ENCODE data around the gene PCDHGA8.
"Not testable (repeated sequence)": the region's sequence is repeated elsewhere in the genome, so short reads cannot be mapped to it uniquely, and the experiment has no call there.

The PCDHGA8 gene

DNA sequence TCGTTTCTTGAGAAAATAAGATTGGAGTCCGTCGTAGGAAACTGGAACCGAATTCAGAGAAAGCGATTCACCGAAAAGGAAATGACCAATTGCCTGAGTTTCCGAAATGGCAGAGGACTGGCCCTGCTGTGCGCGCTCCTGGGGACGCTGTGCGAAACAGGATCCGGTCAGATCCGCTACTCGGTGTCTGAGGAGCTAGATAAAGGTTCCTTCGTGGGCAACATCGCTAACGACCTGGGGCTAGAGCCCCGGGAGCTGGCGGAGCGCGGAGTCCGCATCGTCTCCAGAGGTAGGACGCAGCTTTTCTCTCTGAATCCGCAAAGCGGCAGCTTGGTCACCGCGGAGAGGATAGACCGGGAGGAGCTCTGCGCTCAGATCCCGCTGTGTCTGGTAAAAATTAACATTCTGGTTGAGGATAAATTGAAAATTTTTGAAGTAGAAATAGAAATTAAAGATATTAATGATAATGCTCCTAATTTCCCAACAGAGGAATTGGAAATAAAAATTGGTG is 48.4 kb upstream of the PCDHGA8 start:
- H3K4me1 ChIP-seq (ENCODE audit: control insufficient read depth, insufficient read depth, low read length): no peaks in the 10 kb centered on the region
- CTCF ChIA-PET: interaction anchor here (0.7 to 3.3 kb wide), 10 partner anchors 10 to 223 kb away, joined by 3 to 21 read pairs (median 6); partner anchors contain the start of genes PCDHGA1, PCDHGA11, PCDHGA4 and TAF7
- no peak overlapping the region for H3K27ac ChIP-seq (ENCODE audit: extremely low read depth, low read depth, low read length)
- no peak overlapping the region for H3K4me3 ChIP-seq (ENCODE audit: low read depth, low read length)
- TF ChIP-seq GFI1B (tag by site-specific recombination; IDR thresholded peaks at IDR 0.05): no peak
- TF ChIP-seq ZNF629 (tag by site-specific recombination; IDR thresholded peaks at IDR 0.05): no peak
- no peak for TF ChIP-seq SETDB1 (IDR thresholded peaks at IDR 0.05; ENCODE audit: insufficient read length, low read length)
- no peak for TF ChIP-seq MYNN (tag by site-specific recombination; IDR thresholded peaks at IDR 0.05; ENCODE audit: borderline replicate concordance)
- TF ChIP-seq, protein P1, sequence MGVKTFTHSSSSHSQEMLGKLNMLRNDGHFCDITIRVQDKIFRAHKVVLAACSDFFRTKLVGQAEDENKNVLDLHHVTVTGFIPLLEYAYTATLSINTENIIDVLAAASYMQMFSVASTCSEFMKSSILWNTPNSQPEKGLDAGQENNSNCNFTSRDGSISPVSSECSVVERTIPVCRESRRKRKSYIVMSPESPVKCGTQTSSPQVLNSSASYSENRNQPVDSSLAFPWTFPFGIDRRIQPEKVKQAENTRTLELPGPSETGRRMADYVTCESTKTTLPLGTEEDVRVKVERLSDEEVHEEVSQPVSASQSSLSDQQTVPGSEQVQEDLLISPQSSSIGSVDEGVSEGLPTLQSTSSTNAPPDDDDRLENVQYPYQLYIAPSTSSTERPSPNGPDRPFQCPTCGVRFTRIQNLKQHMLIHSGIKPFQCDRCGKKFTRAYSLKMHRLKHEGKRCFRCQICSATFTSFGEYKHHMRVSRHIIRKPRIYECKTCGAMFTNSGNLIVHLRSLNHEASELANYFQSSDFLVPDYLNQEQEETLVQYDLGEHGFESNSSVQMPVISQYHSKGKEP (tag by site-specific recombination; IDR thresholded peaks at IDR 0.05): no peak
- TF ChIP-seq ZNF621 (tag by site-specific recombination; IDR thresholded peaks at IDR 0.05): no peak
- TF ChIP-seq ZNF214 (tag by site-specific recombination; IDR thresholded peaks at IDR 0.05; ENCODE audit: borderline replicate concordance): no peak
- TF ChIP-seq, protein P2, sequence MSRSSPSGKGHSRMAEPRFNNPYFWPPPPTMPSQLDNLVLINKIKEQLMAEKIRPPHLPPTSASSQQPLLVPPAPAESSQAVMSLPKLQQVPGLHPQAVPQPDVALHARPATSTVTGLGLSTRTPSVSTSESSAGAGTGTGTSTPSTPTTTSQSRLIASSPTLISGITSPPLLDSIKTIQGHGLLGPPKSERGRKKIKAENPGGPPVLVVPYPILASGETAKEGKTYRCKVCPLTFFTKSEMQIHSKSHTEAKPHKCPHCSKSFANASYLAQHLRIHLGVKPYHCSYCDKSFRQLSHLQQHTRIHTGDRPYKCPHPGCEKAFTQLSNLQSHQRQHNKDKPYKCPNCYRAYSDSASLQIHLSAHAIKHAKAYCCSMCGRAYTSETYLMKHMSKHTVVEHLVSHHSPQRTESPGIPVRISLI (tag by site-specific recombination; IDR thresholded peaks at IDR 0.05): no peak
- TF ChIP-seq ZNF157 (tag by site-specific recombination; IDR thresholded peaks at IDR 0.05): no peak
- no peak for TF ChIP-seq KLF17 (tag by site-specific recombination; IDR thresholded peaks at IDR 0.05)
- no peak for TF ChIP-seq ZNF768 (tag by site-specific recombination; IDR thresholded peaks at IDR 0.05)
- TF ChIP-seq ZSCAN30 (tag by site-specific recombination; IDR thresholded peaks at IDR 0.05): no peak
- TF ChIP-seq ZNF221 (tag by site-specific recombination; IDR thresholded peaks at IDR 0.05; ENCODE audit: borderline replicate concordance): no peak
- TF ChIP-seq ZNF549 (tag by site-specific recombination; IDR thresholded peaks at IDR 0.05): no peak
- TF ChIP-seq ZNF10 (tag by site-specific recombination; IDR thresholded peaks at IDR 0.05): no peak
- no peak for TF ChIP-seq SP7 (tag by site-specific recombination; IDR thresholded peaks at IDR 0.05)
- TF ChIP-seq KLF7 (tag by site-specific recombination; IDR thresholded peaks at IDR 0.05; ENCODE audit: borderline replicate concordance): no peak
- no peaks in the 10 kb centered on the region for H3K36me3 ChIP-seq (ENCODE audit: control insufficient read depth in 2 of 2, insufficient read depth in 1 of 2, low read length in 2 of 2)
- H3K9me3 ChIP-seq (ENCODE audit: control insufficient read depth, insufficient read depth, low read depth, low read length): no peaks in the 10 kb centered on the region
- POLR2A ChIA-PET: interaction anchor here (1.0 kb wide), 1 partner anchor 24 kb away, joined by 6 read pairs; the partner anchor contains the start of gene TAF7

GRCh38 chr5:141345327-141345726 is 47.1 kb upstream of the PCDHGA8 start:
- ChIA-PET CTCF (interaction anchor here (0.6 to 3.3 kb wide), 3 partner anchors 11 to 222 kb away, joined by 5 to 21 read pairs (median 6); no protein-coding TSS in a partner anchor), POLR2A (no interaction called here)
- no peak for TF ChIP-seq ZNF16 (tag by site-specific recombination; IDR thresholded peaks at IDR 0.05; ENCODE audit: low read depth)
- TF ChIP-seq ZNF777 (tag by site-specific recombination; IDR thresholded peaks at IDR 0.05; ENCODE audit: borderline replicate concordance): no peak
- TF ChIP-seq RBAK (tag by site-specific recombination; IDR thresholded peaks at IDR 0.05): no peak
- no peak for TF ChIP-seq REPIN1 (tag by site-specific recombination; IDR thresholded peaks at IDR 0.05; ENCODE audit: low read depth)
- no peak for TF ChIP-seq ZBTB8A (tag by site-specific recombination; IDR thresholded peaks at IDR 0.05)
- TF ChIP-seq ZNF248 (tag by site-specific recombination; IDR thresholded peaks at IDR 0.05): no peak
- H3K4me3 ChIP-seq (ENCODE audit: low read depth, low read length): no peak overlapping the region
- H3K4me1 ChIP-seq (ENCODE audit: control insufficient read depth, insufficient read depth, low read length): peaks cover 2% of the 10 kb centered on the region; the same call in 1 of the 2 replicates
- no peaks in the 10 kb centered on the region for H3K36me3 ChIP-seq (ENCODE audit: control insufficient read depth in 2 of 2, insufficient read depth in 1 of 2, low read length in 2 of 2)
- no peak overlapping the region for H3K27ac ChIP-seq (ENCODE audit: extremely low read depth, low read depth, low read length)
- H3K9me3 ChIP-seq (ENCODE audit: control insufficient read depth, insufficient read depth, low read depth, low read length): no peaks in the 10 kb centered on the region

DNA sequence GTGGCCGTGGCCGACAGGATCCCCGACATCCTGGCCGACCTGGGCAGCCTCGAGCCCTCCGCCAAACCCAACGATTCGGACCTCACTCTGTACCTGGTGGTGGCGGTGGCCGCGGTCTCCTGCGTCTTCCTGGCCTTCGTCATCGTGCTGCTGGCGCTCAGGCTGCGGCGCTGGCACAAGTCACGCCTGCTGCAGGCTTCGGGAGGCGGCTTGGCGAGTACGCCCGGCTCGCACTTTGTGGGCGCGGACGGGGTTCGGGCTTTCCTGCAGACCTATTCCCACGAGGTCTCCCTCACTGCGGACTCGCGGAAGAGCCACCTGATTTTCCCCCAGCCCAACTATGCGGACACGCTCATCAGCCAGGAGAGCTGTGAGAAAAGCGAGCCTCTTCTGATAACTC is 46.4 kb upstream of the PCDHGA8 start:
- POLR2A ChIA-PET; H3K27ac ChIP-seq (ENCODE audit: extremely low read depth, low read depth, low read length); H3K9me3 ChIP-seq (ENCODE audit: control insufficient read depth, insufficient read depth, low read depth, low read length); H3K4me1 ChIP-seq (ENCODE audit: control insufficient read depth, insufficient read depth, low read length); H3K4me3 ChIP-seq (ENCODE audit: low read depth, low read length); H3K36me3 ChIP-seq (ENCODE audit: control insufficient read depth in 2 of 2, insufficient read depth in 1 of 2, low read length in 2 of 2): not testable (repeated sequence)
- CTCF ChIA-PET: interaction anchor here (0.6 to 1.9 kb wide), 4 partner anchors 27 to 218 kb away, joined by 3 to 12 read pairs (median 6); no protein-coding TSS in a partner anchor
